Right lobe of liver (tissue), 4 donors: ENCODE results near the gene ADAM8.

Source experiments
- POLR2A ChIP-seq: fragments of 450-650 bp; IDR thresholded peaks from one replicate; pipeline ENCODE4 v1.6.1; 2017; ENCODE audit warnings: antibody characterized with exemption, mild to moderate bottlenecking
- TF ChIP-seq, protein P1 (sequence below), 4 donors: fragments of 200-600 bp in 3 of 4; fragments of 450-650 bp in 1 of 4; IDR thresholded peaks; one replicate each; pipeline versions ENCODE4 v1.5.1 to v1.8.0; 2016 to 2022; ENCODE audit warnings: antibody characterized with exemption in 4 of 4, mild to moderate bottlenecking in 2 of 4
- donor health status: DM: no; HTN: no; CAD: no.
- donor health status: DM: no; HTN: no; CAD: no.
- donor health status: DM: no; HTN: yes; CAD: no.

DNA sequence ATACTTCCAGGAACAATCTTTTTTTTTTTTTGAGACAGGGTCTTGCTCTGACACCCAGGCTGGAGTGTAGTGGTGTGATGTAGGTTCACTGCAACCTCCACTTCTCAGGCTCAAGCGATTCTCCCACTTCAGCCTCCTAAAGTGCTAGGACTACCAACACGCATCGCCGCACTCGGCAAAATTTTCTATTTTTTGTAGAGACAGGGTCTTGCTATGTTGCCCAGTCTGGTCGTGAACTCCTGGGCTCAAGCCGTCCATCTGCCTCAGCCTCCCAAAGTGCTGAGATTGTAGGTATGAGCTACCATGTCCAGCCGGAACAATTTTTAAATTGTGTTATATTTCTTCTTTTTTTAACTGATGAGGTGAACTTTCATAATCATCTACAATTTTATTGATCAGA lies 34.1 kb upstream of the ADAM8 start:
- TF ChIP-seq, protein P1, sequence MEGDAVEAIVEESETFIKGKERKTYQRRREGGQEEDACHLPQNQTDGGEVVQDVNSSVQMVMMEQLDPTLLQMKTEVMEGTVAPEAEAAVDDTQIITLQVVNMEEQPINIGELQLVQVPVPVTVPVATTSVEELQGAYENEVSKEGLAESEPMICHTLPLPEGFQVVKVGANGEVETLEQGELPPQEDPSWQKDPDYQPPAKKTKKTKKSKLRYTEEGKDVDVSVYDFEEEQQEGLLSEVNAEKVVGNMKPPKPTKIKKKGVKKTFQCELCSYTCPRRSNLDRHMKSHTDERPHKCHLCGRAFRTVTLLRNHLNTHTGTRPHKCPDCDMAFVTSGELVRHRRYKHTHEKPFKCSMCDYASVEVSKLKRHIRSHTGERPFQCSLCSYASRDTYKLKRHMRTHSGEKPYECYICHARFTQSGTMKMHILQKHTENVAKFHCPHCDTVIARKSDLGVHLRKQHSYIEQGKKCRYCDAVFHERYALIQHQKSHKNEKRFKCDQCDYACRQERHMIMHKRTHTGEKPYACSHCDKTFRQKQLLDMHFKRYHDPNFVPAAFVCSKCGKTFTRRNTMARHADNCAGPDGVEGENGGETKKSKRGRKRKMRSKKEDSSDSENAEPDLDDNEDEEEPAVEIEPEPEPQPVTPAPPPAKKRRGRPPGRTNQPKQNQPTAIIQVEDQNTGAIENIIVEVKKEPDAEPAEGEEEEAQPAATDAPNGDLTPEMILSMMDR (IDR thresholded peaks at IDR 0.05) = no peak
- TF ChIP-seq POLR2A = no peak
